Stimulated activated memory B cell treated with anti-CD40 and anti-IgM and Interleukin-4, amounts not matched to agents 10 μg/mL and 1 μg/mL and 100 μg/mL, for 72 hours (primary cell): ENCODE measurements around the gene MAP2K3.
"Not testable (repeated sequence)": the region's sequence is repeated elsewhere in the genome, so short reads cannot be mapped to it uniquely, and the experiment has no call there.

ENCODE experiments used
- ATAC-seq: fragments of 150-1000 bp; cut with Tn5 transposase; 2 replicates; pipeline ENCODE4 v1.10.0; 2021
- H3K27ac Mint-ChIP-seq: one replicate; pipeline ENCODE4 v1.8.0; 2022; ENCODE audit warnings: mild to moderate bottlenecking, mixed read lengths
- H3K27me3 Mint-ChIP-seq: one replicate; pipeline ENCODE4 v1.8.0; 2022; ENCODE audit warnings: mixed read lengths
- H3K36me3 Mint-ChIP-seq: one replicate; pipeline ENCODE4 v1.8.0; 2022; ENCODE audit warnings: mixed read lengths
- H3K4me1 Mint-ChIP-seq: one replicate; pipeline ENCODE4 v1.8.0; 2022; ENCODE audit warnings: mixed read lengths
- H3K4me3 Mint-ChIP-seq: one replicate; pipeline ENCODE4 v1.8.0; 2022; ENCODE audit warnings: mild to moderate bottlenecking, moderate library complexity, mixed read lengths
- H3K9me3 Mint-ChIP-seq: one replicate; pipeline ENCODE4 v1.8.0; 2022; ENCODE audit warnings: mixed read lengths

MAP2K3 gene

GRCh38 chr17:21337981-21338625, 53.6 kb downstream of the MAP2K3 start:
- H3K4me1 Mint-ChIP-seq, H3K9me3 Mint-ChIP-seq, H3K27ac Mint-ChIP-seq, ATAC-seq, H3K4me3 Mint-ChIP-seq, H3K36me3 Mint-ChIP-seq, H3K27me3 Mint-ChIP-seq: not testable (repeated sequence)

DNA sequence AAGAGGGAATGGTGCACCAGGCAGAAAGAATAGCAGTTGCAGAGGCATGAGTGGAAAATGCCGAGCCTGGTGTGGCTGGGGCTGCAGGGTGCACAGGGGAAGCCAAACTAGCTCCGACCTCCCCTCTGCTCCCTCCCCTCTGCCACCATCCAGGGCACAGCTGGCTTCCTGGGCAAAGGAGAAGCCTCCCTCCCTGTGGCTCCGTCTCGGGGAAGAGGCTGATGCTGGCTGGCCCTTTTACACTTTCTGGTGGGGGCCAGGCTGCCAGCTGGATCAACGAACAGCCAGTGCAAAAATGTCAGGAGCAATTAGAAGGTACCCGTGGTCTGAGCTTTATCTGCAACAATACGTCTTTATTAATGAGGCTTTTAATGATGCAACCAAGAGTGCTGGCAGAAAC, 54.5 kb downstream of the MAP2K3 start:
- Mint-ChIP-seq H3K27me3 (peaks cover 2% of the 10 kb centered on the region), H3K4me1 (no peaks in the 10 kb centered on the region), H3K4me3 (no peak overlapping the region), H3K27ac (no peak overlapping the region), H3K9me3 (no peaks in the 10 kb centered on the region), H3K36me3 (no peaks in the 10 kb centered on the region)
- ATAC-seq = no peak

- not testable (repeated sequence) for H3K9me3 Mint-ChIP-seq, ATAC-seq, H3K27me3 Mint-ChIP-seq, H3K36me3 Mint-ChIP-seq, H3K27ac Mint-ChIP-seq, H3K4me3 Mint-ChIP-seq, H3K4me1 Mint-ChIP-seq
Observed at GRCh38 chr17:21339571-21339970, 55.1 kb downstream of the MAP2K3 start.

DNA sequence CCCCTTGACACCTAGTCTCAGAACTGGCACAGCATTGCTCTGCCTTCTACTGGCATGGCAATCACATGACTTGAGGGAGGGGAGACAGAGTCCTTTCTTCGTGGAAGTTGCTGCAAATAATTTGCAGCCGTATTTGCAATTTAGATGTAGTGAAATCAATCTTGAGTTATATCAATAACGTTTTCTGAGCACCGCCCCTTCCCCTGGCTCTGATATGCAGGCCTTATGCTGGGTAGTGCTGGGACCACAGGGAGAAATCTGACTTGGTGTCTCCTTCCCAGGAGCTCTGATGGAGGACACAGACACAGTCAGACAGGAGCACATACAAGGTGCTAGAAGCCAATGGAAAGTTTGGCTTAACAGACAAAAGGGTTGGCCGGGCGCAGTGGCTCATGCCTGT, 55.9 kb downstream of the MAP2K3 start:
- H3K27ac Mint-ChIP-seq, H3K4me3 Mint-ChIP-seq, H3K9me3 Mint-ChIP-seq, H3K4me1 Mint-ChIP-seq, H3K36me3 Mint-ChIP-seq, ATAC-seq: not testable (repeated sequence)
- H3K27me3 Mint-ChIP-seq = peaks cover 14% of the 10 kb centered on the region

GRCh38 chr17:21341279-21341678, 56.8 kb downstream of the MAP2K3 start:
- not testable (repeated sequence) for H3K27ac Mint-ChIP-seq, H3K9me3 Mint-ChIP-seq, H3K4me1 Mint-ChIP-seq, H3K4me3 Mint-ChIP-seq, ATAC-seq, H3K36me3 Mint-ChIP-seq
- H3K27me3 Mint-ChIP-seq = peaks cover 15% of the 10 kb centered on the region

DNA sequence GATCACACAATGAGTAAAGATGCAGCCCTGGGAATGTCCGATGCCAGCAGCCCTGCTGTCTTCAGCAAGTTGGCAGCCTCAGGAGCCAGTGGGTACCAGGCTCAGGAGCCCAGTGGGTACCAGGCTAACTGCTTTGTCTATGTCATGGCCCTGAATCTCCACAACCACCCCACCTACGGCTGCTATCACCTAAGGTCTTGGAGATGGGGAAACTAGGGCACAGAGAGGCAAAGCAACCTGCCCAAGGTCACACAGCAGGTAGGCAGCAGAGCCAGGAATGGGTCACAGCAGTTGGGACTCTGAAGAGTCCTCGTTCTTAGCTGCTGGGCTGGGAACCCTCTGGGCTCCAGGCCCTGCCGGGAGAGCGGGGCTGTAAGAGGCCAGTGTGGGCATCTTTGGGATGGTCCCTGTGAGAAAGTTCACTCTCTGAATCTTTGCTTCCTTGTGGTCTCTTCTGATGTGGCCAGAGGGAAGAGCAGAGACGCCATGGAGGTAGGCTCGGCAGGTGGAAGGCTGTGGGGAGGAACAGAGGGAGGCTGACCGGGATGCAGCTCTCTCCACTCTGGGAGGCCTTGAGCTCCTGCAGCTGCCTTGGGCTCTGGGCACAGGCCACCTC, 57.5 kb downstream of the MAP2K3 start:
- H3K4me3 Mint-ChIP-seq, H3K9me3 Mint-ChIP-seq, H3K36me3 Mint-ChIP-seq, H3K27ac Mint-ChIP-seq, H3K4me1 Mint-ChIP-seq, ATAC-seq: not testable (repeated sequence)
- H3K27me3 Mint-ChIP-seq = peaks cover 15% of the 10 kb centered on the region

- not testable (repeated sequence) for H3K9me3 Mint-ChIP-seq, H3K36me3 Mint-ChIP-seq, ATAC-seq, H3K27ac Mint-ChIP-seq, H3K4me3 Mint-ChIP-seq, H3K4me1 Mint-ChIP-seq
- H3K27me3 Mint-ChIP-seq = peaks cover 15% of the 10 kb centered on the region
Observed at GRCh38 chr17:21343061-21343949, 58.8 kb downstream of the MAP2K3 start.

GRCh38 chr17:21344801-21345200, 60.3 kb downstream of the MAP2K3 start:
- H3K27ac Mint-ChIP-seq, ATAC-seq, H3K36me3 Mint-ChIP-seq, H3K4me3 Mint-ChIP-seq, H3K9me3 Mint-ChIP-seq: not testable (repeated sequence)
- Mint-ChIP-seq H3K27me3 (peaks cover 15% of the 10 kb centered on the region), H3K4me1 (peaks cover 20% of the 10 kb centered on the region)

- peaks cover 22% of the 10 kb centered on the region for H3K4me1 Mint-ChIP-seq
- H3K4me3 Mint-ChIP-seq = peak overlapping the region; percentile 6
- no peak overlapping the region for H3K27ac Mint-ChIP-seq
- peaks cover 15% of the 10 kb centered on the region for H3K27me3 Mint-ChIP-seq
- H3K9me3 Mint-ChIP-seq = no peaks in the 10 kb centered on the region
- peak; percentile 14 for ATAC-seq
- no peaks in the 10 kb centered on the region for H3K36me3 Mint-ChIP-seq
Observed at GRCh38 chr17:21345236-21345635, 60.7 kb downstream of the MAP2K3 start.

- not testable (repeated sequence) for H3K27ac Mint-ChIP-seq, ATAC-seq, H3K9me3 Mint-ChIP-seq, H3K4me3 Mint-ChIP-seq, H3K36me3 Mint-ChIP-seq
- Mint-ChIP-seq H3K27me3 (peaks cover 15% of the 10 kb centered on the region), H3K4me1 (peaks cover 22% of the 10 kb centered on the region)
Observed at GRCh38 chr17:21346107-21346506, 61.6 kb downstream of the MAP2K3 start.

- Mint-ChIP-seq H3K4me1 (peaks cover 22% of the 10 kb centered on the region), H3K27me3 (peaks cover 20% of the 10 kb centered on the region)
- H3K4me3 Mint-ChIP-seq, ATAC-seq, H3K36me3 Mint-ChIP-seq, H3K9me3 Mint-ChIP-seq, H3K27ac Mint-ChIP-seq: not testable (repeated sequence)
Observed at GRCh38 chr17:21346651-21347250, 62.2 kb downstream of the MAP2K3 start.

GRCh38 chr17:21347660-21348059, 63.1 kb downstream of the MAP2K3 start:
- not testable (repeated sequence) for H3K9me3 Mint-ChIP-seq, H3K4me3 Mint-ChIP-seq, H3K36me3 Mint-ChIP-seq, H3K27ac Mint-ChIP-seq, ATAC-seq
- peaks cover 23% of the 10 kb centered on the region for H3K27me3 Mint-ChIP-seq
- peaks cover 22% of the 10 kb centered on the region for H3K4me1 Mint-ChIP-seq

- not testable (repeated sequence) for H3K4me3 Mint-ChIP-seq, H3K27ac Mint-ChIP-seq
Observed at GRCh38 chr17:21348081-21348925, 63.8 kb downstream of the MAP2K3 start.

DNA sequence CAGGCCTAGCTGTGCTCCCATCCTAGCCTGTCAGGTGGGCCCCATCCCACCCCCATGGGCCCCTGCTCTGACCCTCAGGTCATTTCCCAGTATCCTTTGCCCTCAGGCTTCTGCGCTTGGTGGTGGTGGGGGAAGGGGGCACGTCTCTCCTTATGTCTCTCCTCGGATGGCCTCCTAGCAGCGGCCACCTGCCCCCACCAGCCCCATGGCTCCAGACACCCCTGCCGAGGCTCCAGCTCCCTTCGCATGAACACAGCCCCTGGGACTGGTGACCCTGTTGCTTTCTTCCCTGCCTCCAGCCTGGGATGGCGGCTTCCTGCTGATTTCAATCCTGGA, 64.4 kb downstream of the MAP2K3 start:
- not testable (repeated sequence) for H3K9me3 Mint-ChIP-seq, H3K4me3 Mint-ChIP-seq, H3K27ac Mint-ChIP-seq, ATAC-seq, H3K36me3 Mint-ChIP-seq
- Mint-ChIP-seq H3K4me1 (peaks cover 22% of the 10 kb centered on the region), H3K27me3 (peaks cover 22% of the 10 kb centered on the region)

More at GRCh38 chr17:21348081-21348925, 63.8 kb downstream of the MAP2K3 start:
- Mint-ChIP-seq H3K4me1 (peaks cover 22% of the 10 kb centered on the region), H3K27me3 (peaks cover 23% of the 10 kb centered on the region)
- not testable (repeated sequence) for H3K36me3 Mint-ChIP-seq, H3K9me3 Mint-ChIP-seq
- ATAC-seq = peak; percentile 65
